ENCODE measurements around the gene SFRP5. TPM values are rescaled to one million over a fixed set of nuclear protein-coding genes. Genes with fewer than 3 reads are reported as not detected.

The SFRP5 gene
- not detected in 2 replicates for total RNA-seq

GRCh38 chr10:97771913-97772823 is at the start of gene SFRP5:
TSS of gene SFRP5 (minus strand) at chr10:97771999. CDS start at chr10:97771833, 166 bp downstream.

GRCh38 chr10:97736902-97737769 is 34.7 kb downstream of the SFRP5 start, which contains the start of gene ZFYVE27:
TSS of gene ZFYVE27 (plus strand) at chr10:97737128. CDS start at chr10:97738478, 1,350 bp downstream.

Other genes with a start within 250 kb of the SFRP5 start
- gene ANKRD2, start 199.2 kb downstream of the SFRP5 start, total RNA-seq: 0.71 and 1.2 TPM in 2 replicates
- 0.28 and 1.1 TPM in 2 replicates for gene HOGA1, start 187.6 kb downstream of the SFRP5 start, total RNA-seq
- 0.14 TPM in 1 of 2 replicates, not detected in the other for gene C10orf62, start 182.3 kb downstream of the SFRP5 start, total RNA-seq
- gene MORN4, start 138.5 kb downstream of the SFRP5 start, total RNA-seq: 5.5 and 8.8 TPM in 2 replicates
- gene PI4K2A, start 131.3 kb downstream of the SFRP5 start, total RNA-seq: 16.2 and 21.8 TPM in 2 replicates
- gene AVPI1, start 84.8 kb downstream of the SFRP5 start, total RNA-seq: 28.0 and 44.7 TPM in 2 replicates
- 15.5 and 19.9 TPM in 2 replicates for gene MARVELD1, start 58.3 kb downstream of the SFRP5 start, total RNA-seq
- 16.9 and 20.2 TPM in 2 replicates for gene ZFYVE27, start 34.9 kb downstream of the SFRP5 start, total RNA-seq
- under 0.01 TPM in 1 of 2 replicates, not detected in the other for gene GOLGA7B, start 77.8 kb upstream of the SFRP5 start, total RNA-seq